Measurements from ENCODE around the gene ZDHHC14. TPM values are rescaled to one million over a fixed set of nuclear protein-coding genes. Genes with fewer than 3 reads are reported as not detected.

The ZDHHC14 gene
- total RNA-seq, 1 experiment from 2014 or later = 17.3 TPM

DNA sequence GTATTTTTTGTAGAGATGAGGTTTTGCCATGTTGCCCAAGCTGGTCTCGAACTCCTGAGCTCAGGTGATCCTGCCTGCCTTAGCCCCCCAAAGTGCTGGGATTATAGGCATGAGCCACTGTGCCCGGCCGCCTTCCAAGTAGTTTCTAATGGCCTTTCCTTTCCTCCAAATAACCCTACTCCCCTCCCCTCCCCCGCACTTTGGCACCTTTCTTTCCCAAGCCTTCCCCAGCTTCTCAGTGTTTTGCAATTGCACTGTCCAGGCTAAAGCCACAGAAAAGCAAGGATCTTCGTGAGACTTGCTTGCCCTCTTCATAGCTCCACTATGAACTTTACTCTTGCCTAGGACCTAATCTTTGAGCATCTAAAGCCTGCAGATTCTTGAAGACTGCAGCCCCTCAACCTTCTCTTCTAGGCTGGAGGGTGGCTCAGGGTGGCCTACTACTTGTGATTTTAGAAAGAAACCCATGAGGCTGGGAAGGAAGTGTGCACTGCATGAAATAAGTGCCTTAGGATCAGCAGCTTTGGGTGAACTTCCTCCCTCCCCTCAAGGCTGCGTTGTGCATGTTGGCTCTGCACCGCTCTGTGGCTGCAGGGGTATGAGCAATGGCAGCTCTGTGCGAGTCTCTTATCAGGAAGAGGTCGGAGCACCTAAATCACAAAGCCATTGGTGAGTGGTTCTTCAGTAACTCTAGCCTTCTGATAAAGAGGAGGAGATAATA, 289.6 kb downstream of the ZDHHC14 start:
- Mint-ChIP-seq H3K27me3 (ENCODE audit: unreplicated experiment) (no peaks in the 10 kb centered on the region), H3K36me3 (ENCODE audit: insufficient read depth, unreplicated experiment) (peaks cover 5% of the 10 kb centered on the region), H3K27ac (ENCODE audit: unreplicated experiment) (no peak overlapping the region), H3K4me1 (ENCODE audit: low read depth, unreplicated experiment) (peaks cover 9% of the 10 kb centered on the region), H3K4me3 (ENCODE audit: low read depth, unreplicated experiment) (no peak overlapping the region), H3K9me3 (ENCODE audit: low read depth, unreplicated experiment) (no peaks in the 10 kb centered on the region)
- intact Hi-C loops (cut with micrococcal nuclease; ENCODE audit: unreplicated experiment) = no loop called here
- no peak for DNase-seq
- TF ChIP-seq CTCF (IDR thresholded peaks at IDR 0.05; ENCODE audit: unreplicated experiment) = no peak
- no TSS peak for BruUV-seq (replicated peaks)
- CTCF ChIA-PET = no interaction called here

- Mint-ChIP-seq H3K27me3 (ENCODE audit: unreplicated experiment) (no peaks in the 10 kb centered on the region), H3K36me3 (ENCODE audit: insufficient read depth, unreplicated experiment) (no peaks in the 10 kb centered on the region), H3K27ac (ENCODE audit: unreplicated experiment) (no peak overlapping the region), H3K9me3 (ENCODE audit: low read depth, unreplicated experiment) (no peaks in the 10 kb centered on the region), H3K4me3 (ENCODE audit: low read depth, unreplicated experiment) (no peak overlapping the region), H3K4me1 (ENCODE audit: low read depth, unreplicated experiment) (no peaks in the 10 kb centered on the region)
- intact Hi-C loops (cut with micrococcal nuclease; ENCODE audit: unreplicated experiment) = no loop called here
- CTCF ChIA-PET = no interaction called here
- no peak for TF ChIP-seq CTCF (IDR thresholded peaks at IDR 0.05; ENCODE audit: unreplicated experiment)
- no peak for DNase-seq
- BruUV-seq (replicated peaks) = no TSS peak
These were observed 291.9 kb downstream of the ZDHHC14 start for GRCh38 chr6:157672726-157673412.

GRCh38 chr6:157673596-157673995, 292.6 kb downstream of the ZDHHC14 start:
- CTCF ChIA-PET = no interaction called here
- H3K36me3 Mint-ChIP-seq (ENCODE audit: insufficient read depth, unreplicated experiment) = no peaks in the 10 kb centered on the region
- DNase-seq = no peak
- no TSS peak for BruUV-seq (replicated peaks)
- no peaks in the 10 kb centered on the region for H3K27me3 Mint-ChIP-seq (ENCODE audit: unreplicated experiment)
- intact Hi-C loops (cut with micrococcal nuclease; ENCODE audit: unreplicated experiment) = no loop called here
- TF ChIP-seq CTCF (IDR thresholded peaks at IDR 0.05; ENCODE audit: unreplicated experiment) = no peak
- no peak overlapping the region for H3K4me3 Mint-ChIP-seq (ENCODE audit: low read depth, unreplicated experiment)
- H3K9me3 Mint-ChIP-seq (ENCODE audit: low read depth, unreplicated experiment) = no peaks in the 10 kb centered on the region
- no peak overlapping the region for H3K27ac Mint-ChIP-seq (ENCODE audit: unreplicated experiment)
- no peaks in the 10 kb centered on the region for H3K4me1 Mint-ChIP-seq (ENCODE audit: low read depth, unreplicated experiment)

GRCh38 chr6:157674061-157674460, 293.1 kb downstream of the ZDHHC14 start:
- CTCF ChIA-PET = interaction anchor here (0.6 kb wide), 1 partner anchor 31 kb away, joined by 3 read pairs; no protein-coding TSS in a partner anchor
- no peak overlapping the region for H3K27ac Mint-ChIP-seq (ENCODE audit: unreplicated experiment)
- H3K4me1 Mint-ChIP-seq (ENCODE audit: low read depth, unreplicated experiment) = no peaks in the 10 kb centered on the region
- H3K36me3 Mint-ChIP-seq (ENCODE audit: insufficient read depth, unreplicated experiment) = no peaks in the 10 kb centered on the region
- BruUV-seq (replicated peaks) = no TSS peak
- no peak for DNase-seq
- intact Hi-C loops (cut with micrococcal nuclease; ENCODE audit: unreplicated experiment) = no loop called here
- no peak for TF ChIP-seq CTCF (IDR thresholded peaks at IDR 0.05; ENCODE audit: unreplicated experiment)
- H3K27me3 Mint-ChIP-seq (ENCODE audit: unreplicated experiment) = no peaks in the 10 kb centered on the region
- H3K9me3 Mint-ChIP-seq (ENCODE audit: low read depth, unreplicated experiment) = no peaks in the 10 kb centered on the region
- no peak overlapping the region for H3K4me3 Mint-ChIP-seq (ENCODE audit: low read depth, unreplicated experiment)

Data from Calu3 (cell line).